Prostate gland (tissue), 2 donors: ENCODE results near the gene LIF. TPM values are rescaled to one million over a fixed set of nuclear protein-coding genes. Genes with fewer than 3 reads are reported as not detected.

Experiments used
- DNase-seq: peaks from one replicate; pipeline ENCODE4 v3.0.0-alpha.2; 2019; ENCODE audit warnings: low spot score
- H3K27ac ChIP-seq, 2 donors: fragments of 200-600 bp; sonication (generic); 2 replicates each; pipeline ENCODE4 v1.5.1; 2017 to 2019
- H3K27me3 ChIP-seq: fragments of 200-600 bp; sonication (generic); replicated peaks from 2 replicates; pipeline ENCODE4 v1.5.1; 2019; ENCODE audit not compliant: insufficient read depth
- H3K36me3 ChIP-seq, 2 donors: fragments of 200-600 bp; sonication (generic); 1 replicate in 1 of 2; 2 replicates in 1 of 2; pipeline versions ENCODE4 v1.5.1 to v1.8.1; 2017 to 2019
- H3K4me1 ChIP-seq: fragments of 200-600 bp; sonication (generic); replicated peaks from 2 replicates; pipeline ENCODE4 v1.5.1; 2019
- H3K4me3 ChIP-seq, 2 donors: fragments of 200-600 bp; sonication (generic); 2 replicates each; pipeline ENCODE4 v1.5.1; 2017 to 2019
- H3K9me3 ChIP-seq: fragments of 200-600 bp; sonication (generic); 2 replicates; pipeline ENCODE4 v1.5.1; 2017
- CTCF ChIP-seq, 4 experiments: fragments of 200-600 bp in 2 of 4; fragments of 450-650 bp in 2 of 4; sonication (generic) in 2 of 4; IDR thresholded peaks; 1 replicate in 3 of 4; 2 replicates in 1 of 4; pipeline ENCODE4 v1.5.1; 2016 to 2019; ENCODE audit warnings: antibody characterized with exemption in 4 of 4, mild to moderate bottlenecking in 2 of 4, moderate library complexity in 2 of 4
- POLR2A ChIP-seq: fragments of 450-650 bp; IDR thresholded peaks from one replicate; pipeline ENCODE4 v1.6.1; 2016; ENCODE audit warnings: antibody characterized with exemption, mild to moderate bottlenecking
- POLR2AphosphoS5 ChIP-seq: sonication (generic); formaldehyde crosslinking; IDR thresholded peaks from one replicate; pipeline ENCODE4 v1.6.1; 2017; ENCODE audit warnings: antibody characterized with exemption
- WGBS: methylation state at CpG from one replicate; pipeline ENCODE4 v1.1.5; 2018; 5-methylcytosine and 5-hydroxymethylcytosine counted together
- intact Hi-C: fragments of 100-400 bp; cut with DNase I; formaldehyde crosslinking; loops from one replicate; pipeline ENCODE4 v1.14.2; 2022
- total RNA-seq, 2 donors: library from RNA; depleted of rRNA; stranded (reverse); fragments of >200 nt; gene quantifications; one replicate each; pipeline ENCODE4 v1.1.0, GENCODE V29; 2016

LIF gene
- total RNA-seq, 2 donors from 2014 or later = 0.40 to 0.59 TPM

- Histone ChIP-seq H3K4me1 (no peaks in the 10 kb centered on the region), H3K36me3 (no peaks in the 10 kb centered on the region), H3K27ac (no peak overlapping the region), H3K4me3 (no peak overlapping the region), H3K27me3 (no peaks in the 10 kb centered on the region), H3K9me3 (no peaks in the 10 kb centered on the region)
- TF ChIP-seq POLR2AphosphoS5 (no peak), POLR2A (no peak), CTCF (IDR thresholded peaks at IDR 0.05) (no peak)
- 87% methylated on average over 4 of the region's 4 CpGs for WGBS
- intact Hi-C loops = no loop called here
- no peak for DNase-seq
Observed at GRCh38 chr22:30222321-30222720, 24.2 kb downstream of the LIF start.

GRCh38 chr22:30221121-30221992, 25.2 kb downstream of the LIF start:
- intact Hi-C loops = no loop called here
- H3K4me1 ChIP-seq = no peaks in the 10 kb centered on the region
- no peak overlapping the region for H3K27ac ChIP-seq
- H3K9me3 ChIP-seq = no peaks in the 10 kb centered on the region
- TF ChIP-seq POLR2AphosphoS5 (no peak), CTCF (IDR thresholded peaks at IDR 0.05) (no peak), POLR2A (no peak)
- no peak for DNase-seq
- H3K27me3 ChIP-seq = no peaks in the 10 kb centered on the region
- no peak overlapping the region for H3K4me3 ChIP-seq
- WGBS = 80% methylated on average over 26 of the region's 26 CpGs
- no peaks in the 10 kb centered on the region for H3K36me3 ChIP-seq

- H3K27me3 ChIP-seq = no peaks in the 10 kb centered on the region
- H3K9me3 ChIP-seq = no peaks in the 10 kb centered on the region
- H3K4me3 ChIP-seq = no peak overlapping the region
- H3K27ac ChIP-seq = no peak overlapping the region
- DNase-seq = no peak
- 80% methylated on average over 7 of the region's 7 CpGs for WGBS
- intact Hi-C loops = no loop called here
- TF ChIP-seq POLR2AphosphoS5 (no peak), CTCF (IDR thresholded peaks at IDR 0.05) (no peak), POLR2A (no peak)
- H3K36me3 ChIP-seq = no peaks in the 10 kb centered on the region
- no peaks in the 10 kb centered on the region for H3K4me1 ChIP-seq
Observed at GRCh38 chr22:30220338-30221012, 26.1 kb downstream of the LIF start.

- no peaks in the 10 kb centered on the region for H3K36me3 ChIP-seq
- no peaks in the 10 kb centered on the region for H3K27me3 ChIP-seq
- intact Hi-C loops = no loop called here
- no peaks in the 10 kb centered on the region for H3K4me1 ChIP-seq
- no peak for DNase-seq
- no peak overlapping the region for H3K27ac ChIP-seq
- TF ChIP-seq POLR2AphosphoS5 = no peak
- no peak for TF ChIP-seq CTCF (IDR thresholded peaks at IDR 0.05)
- no peak for TF ChIP-seq POLR2A
- no peaks in the 10 kb centered on the region for H3K9me3 ChIP-seq
- no peak overlapping the region for H3K4me3 ChIP-seq
Observed at GRCh38 chr22:30219668-30220278, 26.8 kb downstream of the LIF start.
